ENCODE data around the gene IL1R1. TPM values are rescaled to one million over a fixed set of nuclear protein-coding genes. Genes with fewer than 3 reads are reported as not detected.
A peak's percentile ranks its signal among the peaks of the same experiment; 100 is the strongest.

The IL1R1 gene
- total RNA-seq, 1 experiment from 2014 or later, result 23.5 TPM

DNA sequence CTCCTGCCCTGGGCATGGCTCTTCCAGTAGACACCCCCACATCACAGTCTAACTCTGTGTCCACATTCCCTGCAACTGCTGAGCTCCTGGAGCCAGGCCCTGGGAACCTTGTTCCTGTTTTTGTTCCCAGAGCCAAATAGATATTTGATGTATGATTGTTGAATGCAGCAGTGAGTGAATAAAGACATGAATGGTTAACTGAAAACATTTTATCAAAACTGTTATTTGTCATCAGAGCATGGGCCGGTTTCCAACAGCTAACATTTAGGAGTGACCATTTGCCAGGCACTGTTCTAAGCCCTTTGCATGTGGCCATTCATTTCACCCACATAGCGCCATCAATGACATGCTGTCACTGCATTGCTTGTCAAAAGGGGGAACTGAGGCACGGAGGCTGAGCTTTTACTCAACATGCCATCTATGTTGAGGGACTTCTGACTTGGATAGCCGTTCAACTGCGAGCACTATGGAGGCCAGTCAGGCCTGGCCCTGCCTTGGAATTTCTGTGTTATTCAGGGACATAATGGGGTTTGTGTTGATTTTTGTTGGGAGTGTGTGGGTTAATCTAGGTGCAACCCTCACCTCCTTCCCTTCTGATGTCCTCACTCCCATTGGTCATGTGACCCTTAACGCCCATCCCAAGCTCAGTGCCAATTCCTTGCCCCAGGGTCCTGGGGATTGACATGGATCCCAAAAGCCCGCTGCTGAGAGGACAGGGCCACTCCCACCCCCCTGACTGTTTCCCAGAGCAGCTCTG lies 12.6 kb downstream of the IL1R1 start:
- Mint-ChIP-seq H3K27ac (ENCODE audit: unreplicated experiment) (peak overlapping the region; percentile 84), H3K36me3 (ENCODE audit: insufficient read depth, unreplicated experiment) (peaks cover 40% of the 10 kb centered on the region), H3K4me3 (ENCODE audit: unreplicated experiment) (peak overlapping the region; percentile 56), H3K27me3 (ENCODE audit: insufficient read depth, unreplicated experiment) (no peaks in the 10 kb centered on the region), H3K4me1 (ENCODE audit: low read depth, unreplicated experiment) (peaks cover 58% of the 10 kb centered on the region), H3K9me3 (ENCODE audit: unreplicated experiment) (peaks cover 41% of the 10 kb centered on the region)
- H3K9me3 ChIP-seq, result peaks cover 11% of the 10 kb centered on the region; the same call in 1 of the 2 replicates
- CTCF ChIA-PET, result interaction anchor here (1.0 to 2.1 kb wide), 8 partner anchors 10 to 156 kb away, joined by 3 to 21 read pairs (median 6); partner anchors contain the start of gene IL1R1
- peaks cover 4% of the 10 kb centered on the region for H3K36me3 ChIP-seq (ENCODE audit: control insufficient read depth, insufficient read depth, low read length)
- intact Hi-C loops (cut with micrococcal nuclease; ENCODE audit: unreplicated experiment), result no loop called here
- DNase-seq, result peak; percentile 60 to 77
- H3K4me1 ChIP-seq, result peaks cover 51% of the 10 kb centered on the region
- no peak for TF ChIP-seq CTCF (IDR thresholded peaks at IDR 0.05; ENCODE audit: insufficient read depth in 1 of 2, low read depth in 1 of 2, low read length in 1 of 2, severe bottlenecking in 1 of 2, unreplicated experiment in 1 of 2)
- no TSS peak for BruUV-seq (replicated peaks)
- H3K4me3 ChIP-seq (ENCODE audit: low read depth, low read length), result no peak overlapping the region
- POLR2A ChIA-PET, result interaction anchor here (1.1 kb wide), 1 partner anchor 156 kb away, joined by 3 read pairs; no protein-coding TSS in a partner anchor
- H3K27me3 ChIP-seq (replicated peaks; ENCODE audit: control insufficient read depth, insufficient read depth, low read length), result no peaks in the 10 kb centered on the region

DNA sequence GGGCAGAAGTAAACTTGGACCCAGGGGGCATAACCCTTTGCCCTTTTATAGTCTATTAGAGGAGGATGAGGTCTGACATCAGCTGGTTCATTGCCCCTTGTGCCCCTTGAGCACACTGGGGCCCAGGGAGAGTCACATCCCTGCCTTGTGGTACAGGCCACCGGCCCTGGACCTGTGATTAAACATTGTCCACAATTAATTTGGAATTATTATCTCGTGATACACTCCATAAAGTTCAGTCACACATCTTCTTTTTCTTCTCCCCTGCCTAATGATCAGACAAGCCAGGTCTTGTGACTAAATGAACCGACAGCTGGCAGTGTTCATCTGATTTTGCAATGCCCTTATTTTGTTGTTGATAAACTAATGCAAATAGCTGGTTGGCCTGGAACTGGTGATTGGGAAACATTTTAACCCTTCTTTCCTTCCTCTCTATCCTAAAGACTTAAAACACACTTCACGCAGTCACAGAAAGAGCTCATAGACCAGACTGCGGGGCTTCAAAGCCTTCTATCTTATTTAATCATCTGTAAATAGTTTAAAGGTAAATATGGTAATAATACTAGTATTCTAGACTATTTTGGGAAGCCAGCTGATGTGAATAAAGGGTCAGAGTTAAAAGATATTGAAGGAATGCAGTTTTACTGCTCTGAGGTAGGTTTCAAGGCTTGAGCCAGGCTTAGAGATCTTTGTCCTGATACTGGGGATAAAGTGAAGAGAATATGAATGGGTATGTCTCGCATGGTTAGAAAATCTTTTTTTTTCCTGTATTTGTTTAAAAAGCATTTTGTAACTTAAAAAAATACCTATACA lies 13.4 kb downstream of the IL1R1 start:
- Mint-ChIP-seq H3K36me3 (ENCODE audit: insufficient read depth, unreplicated experiment) (peaks cover 40% of the 10 kb centered on the region), H3K27me3 (ENCODE audit: insufficient read depth, unreplicated experiment) (no peaks in the 10 kb centered on the region), H3K4me1 (ENCODE audit: low read depth, unreplicated experiment) (peaks cover 57% of the 10 kb centered on the region), H3K4me3 (ENCODE audit: unreplicated experiment) (peak overlapping the region; percentile 56), H3K27ac (ENCODE audit: unreplicated experiment) (peak overlapping the region; percentile 84), H3K9me3 (ENCODE audit: unreplicated experiment) (peaks cover 38% of the 10 kb centered on the region)
- ChIA-PET CTCF (interaction anchor here (0.7 to 2.1 kb wide), 9 partner anchors 11 to 157 kb away, joined by 3 to 21 read pairs (median 5); partner anchors contain the start of gene IL1R1), POLR2A (interaction anchor here (0.9 to 1.1 kb wide), 2 partner anchors 14 to 157 kb away, joined by 3 to 7 read pairs; partner anchors contain the start of gene IL1R1)
- Histone ChIP-seq H3K27me3 (replicated peaks; ENCODE audit: control insufficient read depth, insufficient read depth, low read length) (no peaks in the 10 kb centered on the region), H3K36me3 (ENCODE audit: control insufficient read depth, insufficient read depth, low read length) (peaks cover 4% of the 10 kb centered on the region), H3K4me1 (peaks cover 51% of the 10 kb centered on the region), H3K4me3 (ENCODE audit: low read depth, low read length) (no peak overlapping the region), H3K9me3 (peaks cover 11% of the 10 kb centered on the region; the same call in 1 of the 2 replicates)
- intact Hi-C loops (cut with micrococcal nuclease; ENCODE audit: unreplicated experiment), result loop anchor here (1.0 to 2.0 kb wide), 7 partner anchors 14 to 157 kb away; partner anchors contain the start of gene IL1R1
- peak; percentile 85 to 90 for DNase-seq
- no TSS peak for BruUV-seq (replicated peaks)
- no peak for TF ChIP-seq CTCF (IDR thresholded peaks at IDR 0.05; ENCODE audit: insufficient read depth in 1 of 2, low read depth in 1 of 2, low read length in 1 of 2, severe bottlenecking in 1 of 2, unreplicated experiment in 1 of 2)
